HepG2 (cell line): Measurements from ENCODE around the gene C16orf54. TPM values are rescaled to one million over a fixed set of nuclear protein-coding genes. Genes with fewer than 3 reads are reported as not detected.
A peak's percentile ranks its signal among the peaks of the same experiment; 100 is the strongest.

ENCODE experiments used
- AGO1 ChIP-seq: fragments of 200-400 bp; formaldehyde crosslinking; IDR thresholded peaks from 2 replicates; pipeline ENCODE4 v1.6.1; 2017; ENCODE audit warnings: mild to moderate bottlenecking, low read depth, low read length, moderate library complexity; ENCODE audit not compliant: poor library complexity, severe bottlenecking
- HCFC1 ChIP-seq: fragments of 150-350 bp; IDR thresholded peaks from 2 replicates; pipeline ENCODE4 v1.6.1; 2014; ENCODE audit warnings: low read depth, low read length
- HIC2 ChIP-seq: sonication (generic); formaldehyde crosslinking; IDR thresholded peaks from 2 replicates; pipeline ENCODE4 v1.9.0; 2022; ENCODE audit warnings: low read depth, missing genetic modification reagents
- IKZF4 ChIP-seq: sonication (generic); formaldehyde crosslinking; IDR thresholded peaks from 2 replicates; pipeline ENCODE4 v1.5.1; 2020; ENCODE audit warnings: borderline replicate concordance, mild to moderate bottlenecking, low read depth, missing genetic modification reagents; ENCODE audit errors: not compliant biosample characterization
- MBNL3 ChIP-seq: fragments of 250-450 bp; sonication (Bioruptor Pico); conservative IDR thresholded peaks from 2 replicates; pipeline ENCODE4 v1.8.0; 2022; ENCODE audit warnings: mild to moderate bottlenecking, inconsistent platforms
- MLLT10 ChIP-seq: sonication (generic); formaldehyde crosslinking; IDR thresholded peaks from 2 replicates; pipeline ENCODE4 v1.4.0; 2020; ENCODE audit warnings: missing genetic modification reagents
- NR2F1 ChIP-seq, 2 experiments: fragments of 450-650 bp in 1 of 2; formaldehyde crosslinking in 1 of 2; IDR thresholded peaks; 2 replicates each; pipeline versions ENCODE4 v1.5.0 to v1.6.1; 2016 to 2020; ENCODE audit warnings: mild to moderate bottlenecking in 1 of 2, missing compliant biosample characterization in 1 of 2, missing genetic modification reagents in 1 of 2, moderate library complexity in 1 of 2
- SIX4 ChIP-seq: sonication (generic); formaldehyde crosslinking; IDR thresholded peaks from 2 replicates; pipeline ENCODE4 v1.4.0; 2020; ENCODE audit warnings: missing genetic modification reagents
- SNAPC5 ChIP-seq: sonication (generic); formaldehyde crosslinking; IDR thresholded peaks from 2 replicates; pipeline ENCODE4 v1.8.1; 2023; ENCODE audit warnings: mild to moderate bottlenecking, missing genetic modification reagents, borderline replicate concordance
- TERF1 ChIP-seq: sonication (generic); formaldehyde crosslinking; IDR thresholded peaks from 2 replicates; pipeline ENCODE4 v1.8.0; 2022; ENCODE audit warnings: mild to moderate bottlenecking, missing genetic modification reagents, moderate library complexity
- ZBTB33 ChIP-seq: sonication (generic); formaldehyde crosslinking; IDR thresholded peaks from 2 replicates; pipeline ENCODE4 v1.4.0; 2020; ENCODE audit warnings: missing genetic modification reagents
- ZBTB38 ChIP-seq: sonication (generic); formaldehyde crosslinking; IDR thresholded peaks from 2 replicates; pipeline ENCODE4 v1.5.1; 2020; ENCODE audit warnings: mild to moderate bottlenecking, missing genetic modification reagents
- ZBTB42 ChIP-seq: sonication (generic); formaldehyde crosslinking; IDR thresholded peaks from 2 replicates; pipeline ENCODE4 v1.5.0; 2020; ENCODE audit warnings: mild to moderate bottlenecking, missing genetic modification reagents
- ZNF12 ChIP-seq: sonication (generic); formaldehyde crosslinking; IDR thresholded peaks from 2 replicates; pipeline ENCODE4 v1.5.0; 2020; ENCODE audit warnings: missing genetic modification reagents
- ZNF180 ChIP-seq: sonication (generic); formaldehyde crosslinking; IDR thresholded peaks from 2 replicates; pipeline ENCODE4 v1.4.0; 2020; ENCODE audit warnings: low read depth, missing genetic modification reagents, borderline replicate concordance
- ZNF333 ChIP-seq: sonication (generic); formaldehyde crosslinking; IDR thresholded peaks from 2 replicates; pipeline ENCODE4 v1.4.0; 2020; ENCODE audit warnings: mild to moderate bottlenecking, missing genetic modification reagents, borderline replicate concordance
- ZNF704 ChIP-seq: sonication (generic); formaldehyde crosslinking; IDR thresholded peaks from 2 replicates; pipeline ENCODE4 v1.8.1; 2023; ENCODE audit warnings: mild to moderate bottlenecking, inconsistent platforms, moderate library complexity, missing genetic modification reagents, borderline replicate concordance
- polyA plus RNA-seq, 8 experiments: library from polyadenylated mRNA; depleted of rRNA in 3 of 8; stranded (reverse) in 7 of 8; unstranded in 1 of 8; fragments of >200 nt; fragmentation: Illumina TruSeq in 4 of 8; extraction: Trizol in 4 of 8; gene quantifications; 2 replicates each; pipeline versions ENCODE4 v1.2.1 to v1.2.3, GENCODE V29; 2011 to 2016; ENCODE audit warnings: low read depth in 4 of 8, missing spikeins in 1 of 8, mixed read lengths in 1 of 8; ENCODE audit not compliant: insufficient read depth in 1 of 8
- total RNA-seq, 5 experiments: library from RNA; depleted of rRNA; stranded (reverse); fragments of >200 nt; fragmentation: Illumina TruSeq; extraction: Trizol; gene quantifications; 2 replicates each; pipeline ENCODE4 v1.2.3, GENCODE V29; 2016; ENCODE audit warnings: low read depth in 1 of 5
- TF ChIP-seq, protein P1 (sequence below): sonication (generic); formaldehyde crosslinking; IDR thresholded peaks from 2 replicates; pipeline ENCODE4 v1.5.1; 2020; ENCODE audit warnings: missing genetic modification reagents, mild to moderate bottlenecking, borderline replicate concordance

C16orf54 gene
- total and polyA plus RNA-seq, 2 of the 13 experiments (the other 11 are each of a cell fraction or from before 2014, with no cell fraction given) = not detected

- TF ChIP-seq SNAPC5 (CRISPR knock-in tag) (no peak), ZNF180 (CRISPR knock-in tag) (no peak), ZBTB33 (CRISPR knock-in tag) (peak; percentile 69; the same call in 1 of the 2 replicates), NR2F1 (CRISPR knock-in tag; IDR thresholded peaks at IDR 0.05) (peak; percentile 79 to 82; a peak in 3 of 4 replicates), TERF1 (no peak), HCFC1 (peak; percentile 20; the same call in 1 of the 2 replicates), MBNL3 (CRISPR knock-in tag) (no peak), ZBTB42 (CRISPR knock-in tag) (no peak; the same call in 1 of the 2 replicates), SIX4 (CRISPR knock-in tag) (no peak), IKZF4 (peak; percentile 68), HIC2 (peak; percentile 100), ZBTB38 (CRISPR knock-in tag) (peak; percentile 84), ZNF12 (no peak; the same call in 1 of the 2 replicates), ZNF333 (CRISPR knock-in tag) (no peak), AGO1 (no peak), MLLT10 (no peak), ZNF704 (0 out of 2 replicates have a peak, but pooled peaks have one; percentile 65)
- TF ChIP-seq, protein P1, sequence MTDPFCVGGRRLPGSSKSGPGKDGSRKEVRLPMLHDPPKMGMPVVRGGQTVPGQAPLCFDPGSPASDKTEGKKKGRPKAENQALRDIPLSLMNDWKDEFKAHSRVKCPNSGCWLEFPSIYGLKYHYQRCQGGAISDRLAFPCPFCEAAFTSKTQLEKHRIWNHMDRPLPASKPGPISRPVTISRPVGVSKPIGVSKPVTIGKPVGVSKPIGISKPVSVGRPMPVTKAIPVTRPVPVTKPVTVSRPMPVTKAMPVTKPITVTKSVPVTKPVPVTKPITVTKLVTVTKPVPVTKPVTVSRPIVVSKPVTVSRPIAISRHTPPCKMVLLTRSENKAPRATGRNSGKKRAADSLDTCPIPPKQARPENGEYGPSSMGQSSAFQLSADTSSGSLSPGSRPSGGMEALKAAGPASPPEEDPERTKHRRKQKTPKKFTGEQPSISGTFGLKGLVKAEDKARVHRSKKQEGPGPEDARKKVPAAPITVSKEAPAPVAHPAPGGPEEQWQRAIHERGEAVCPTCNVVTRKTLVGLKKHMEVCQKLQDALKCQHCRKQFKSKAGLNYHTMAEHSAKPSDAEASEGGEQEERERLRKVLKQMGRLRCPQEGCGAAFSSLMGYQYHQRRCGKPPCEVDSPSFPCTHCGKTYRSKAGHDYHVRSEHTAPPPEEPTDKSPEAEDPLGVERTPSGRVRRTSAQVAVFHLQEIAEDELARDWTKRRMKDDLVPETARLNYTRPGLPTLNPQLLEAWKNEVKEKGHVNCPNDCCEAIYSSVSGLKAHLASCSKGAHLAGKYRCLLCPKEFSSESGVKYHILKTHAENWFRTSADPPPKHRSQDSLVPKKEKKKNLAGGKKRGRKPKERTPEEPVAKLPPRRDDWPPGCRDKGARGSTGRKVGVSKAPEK (CRISPR knock-in tag) = peak; percentile 96
Observed at GRCh38 chr16:29765167-29766032, 19.6 kb upstream of the C16orf54 start (continued).
